ENCODE results near the gene ASB16. TPM values are rescaled to one million over a fixed set of nuclear protein-coding genes. Genes with fewer than 3 reads are reported as not detected.

The ASB16 gene
- total RNA-seq, 1 donor from 2014 or later: not detected

DNA sequence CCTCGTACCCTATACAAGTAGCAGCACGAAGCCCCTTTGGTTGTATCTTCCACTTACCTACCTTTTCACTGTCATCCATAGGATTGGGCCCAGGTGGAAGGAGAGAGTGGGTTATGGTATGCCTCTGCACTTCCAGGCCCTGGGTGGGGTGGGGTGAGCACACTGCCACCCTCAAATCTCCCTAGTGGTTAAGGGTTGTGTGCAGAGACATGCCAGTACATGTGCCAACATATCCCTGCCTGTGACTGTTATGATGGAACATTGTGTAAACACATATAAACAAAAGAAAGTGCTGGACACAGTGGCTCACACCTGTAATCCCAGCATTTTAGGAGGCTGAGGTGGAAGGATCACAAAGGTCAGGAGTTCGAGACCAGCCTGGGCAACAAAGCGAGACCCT lies 17.6 kb upstream of the ASB16 start:
- H3K36me3 Mint-ChIP-seq (ENCODE audit: low read depth, unreplicated experiment): peaks cover 8% of the 10 kb centered on the region
- TF ChIP-seq, protein P1, sequence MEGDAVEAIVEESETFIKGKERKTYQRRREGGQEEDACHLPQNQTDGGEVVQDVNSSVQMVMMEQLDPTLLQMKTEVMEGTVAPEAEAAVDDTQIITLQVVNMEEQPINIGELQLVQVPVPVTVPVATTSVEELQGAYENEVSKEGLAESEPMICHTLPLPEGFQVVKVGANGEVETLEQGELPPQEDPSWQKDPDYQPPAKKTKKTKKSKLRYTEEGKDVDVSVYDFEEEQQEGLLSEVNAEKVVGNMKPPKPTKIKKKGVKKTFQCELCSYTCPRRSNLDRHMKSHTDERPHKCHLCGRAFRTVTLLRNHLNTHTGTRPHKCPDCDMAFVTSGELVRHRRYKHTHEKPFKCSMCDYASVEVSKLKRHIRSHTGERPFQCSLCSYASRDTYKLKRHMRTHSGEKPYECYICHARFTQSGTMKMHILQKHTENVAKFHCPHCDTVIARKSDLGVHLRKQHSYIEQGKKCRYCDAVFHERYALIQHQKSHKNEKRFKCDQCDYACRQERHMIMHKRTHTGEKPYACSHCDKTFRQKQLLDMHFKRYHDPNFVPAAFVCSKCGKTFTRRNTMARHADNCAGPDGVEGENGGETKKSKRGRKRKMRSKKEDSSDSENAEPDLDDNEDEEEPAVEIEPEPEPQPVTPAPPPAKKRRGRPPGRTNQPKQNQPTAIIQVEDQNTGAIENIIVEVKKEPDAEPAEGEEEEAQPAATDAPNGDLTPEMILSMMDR (IDR thresholded peaks at IDR 0.05; ENCODE audit: unreplicated experiment): no peak
- no peaks in the 10 kb centered on the region for H3K27me3 Mint-ChIP-seq (ENCODE audit: unreplicated experiment)
- no peak overlapping the region for H3K4me3 Mint-ChIP-seq (ENCODE audit: unreplicated experiment)
- H3K9me3 Mint-ChIP-seq (ENCODE audit: unreplicated experiment): no peaks in the 10 kb centered on the region
- peaks cover 3% of the 10 kb centered on the region for H3K4me1 Mint-ChIP-seq (ENCODE audit: unreplicated experiment)
- no peak overlapping the region for H3K27ac Mint-ChIP-seq (ENCODE audit: unreplicated experiment)
- no peak for DNase-seq (ENCODE audit: low spot score)

DNA sequence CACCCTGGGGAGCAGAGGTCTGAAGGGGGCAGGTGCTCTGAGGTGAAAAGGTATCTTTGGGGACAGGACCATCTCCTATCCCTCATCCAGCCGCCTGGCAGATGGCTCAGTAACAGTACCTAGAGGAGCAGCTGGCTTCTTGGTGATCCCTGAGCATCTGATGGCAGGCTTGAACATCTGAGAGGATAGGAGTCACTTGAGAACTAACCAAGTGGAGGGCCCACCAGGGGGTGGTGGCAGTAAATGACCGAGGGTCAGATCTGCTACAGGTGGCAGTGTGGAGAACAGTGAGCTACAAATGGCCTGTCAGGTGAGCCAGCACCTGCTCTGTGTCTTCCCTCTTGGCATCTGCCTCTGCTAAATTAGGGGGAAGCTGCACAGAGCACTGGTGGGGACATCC lies 15.0 kb upstream of the ASB16 start:
- H3K27me3 Mint-ChIP-seq (ENCODE audit: unreplicated experiment): peaks cover 2% of the 10 kb centered on the region
- H3K4me3 Mint-ChIP-seq (ENCODE audit: unreplicated experiment): no peak overlapping the region
- no peak overlapping the region for H3K27ac Mint-ChIP-seq (ENCODE audit: unreplicated experiment)
- H3K4me1 Mint-ChIP-seq (ENCODE audit: unreplicated experiment): no peaks in the 10 kb centered on the region
- no peak for DNase-seq (ENCODE audit: low spot score)
- H3K9me3 Mint-ChIP-seq (ENCODE audit: unreplicated experiment): no peaks in the 10 kb centered on the region
- TF ChIP-seq, protein P1 (IDR thresholded peaks at IDR 0.05; ENCODE audit: unreplicated experiment): no peak
- peaks cover 10% of the 10 kb centered on the region for H3K36me3 Mint-ChIP-seq (ENCODE audit: low read depth, unreplicated experiment)

DNA sequence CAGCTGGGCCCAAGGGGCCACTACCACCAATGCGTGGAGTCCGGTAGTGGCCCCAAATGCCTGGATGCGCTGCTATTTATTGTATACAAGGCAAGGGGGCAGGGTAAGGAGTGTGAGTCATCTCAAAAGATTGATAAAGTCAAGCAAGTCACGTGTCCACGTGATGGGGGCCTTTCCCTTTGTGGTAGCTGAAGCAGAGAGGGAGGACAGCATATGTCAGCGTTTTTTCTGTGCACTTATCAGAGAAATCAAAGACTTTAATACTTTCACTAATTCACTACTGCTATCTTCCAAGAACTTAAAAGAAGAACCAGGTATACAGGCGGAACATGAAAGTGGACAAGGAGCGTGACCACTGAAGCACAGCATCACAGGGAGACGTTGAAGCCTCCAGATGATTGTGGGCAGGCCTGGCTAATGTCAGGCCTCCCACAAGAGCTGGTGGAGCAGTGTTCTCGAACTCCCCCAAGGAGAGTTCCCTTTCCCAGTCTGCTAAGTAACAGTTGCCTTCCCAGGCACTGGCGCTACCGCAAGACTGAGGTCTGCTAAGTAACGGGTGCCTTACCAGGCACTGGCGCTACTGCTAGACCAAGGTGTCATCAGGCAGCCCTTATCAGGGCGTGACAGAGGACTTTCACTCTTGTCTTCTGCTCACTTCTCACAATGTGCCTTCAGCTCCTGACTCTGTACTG lies 10.8 kb upstream of the ASB16 start:
- peaks cover 13% of the 10 kb centered on the region for H3K36me3 Mint-ChIP-seq (ENCODE audit: low read depth, unreplicated experiment)
- DNase-seq (ENCODE audit: low spot score): no peak
- no peaks in the 10 kb centered on the region for H3K9me3 Mint-ChIP-seq (ENCODE audit: unreplicated experiment)
- no peak overlapping the region for H3K27ac Mint-ChIP-seq (ENCODE audit: unreplicated experiment)
- H3K4me3 Mint-ChIP-seq (ENCODE audit: unreplicated experiment): no peak overlapping the region
- peaks cover 2% of the 10 kb centered on the region for H3K27me3 Mint-ChIP-seq (ENCODE audit: unreplicated experiment)
- TF ChIP-seq, protein P1 (IDR thresholded peaks at IDR 0.05; ENCODE audit: unreplicated experiment): no peak
- no peaks in the 10 kb centered on the region for H3K4me1 Mint-ChIP-seq (ENCODE audit: unreplicated experiment)

DNA sequence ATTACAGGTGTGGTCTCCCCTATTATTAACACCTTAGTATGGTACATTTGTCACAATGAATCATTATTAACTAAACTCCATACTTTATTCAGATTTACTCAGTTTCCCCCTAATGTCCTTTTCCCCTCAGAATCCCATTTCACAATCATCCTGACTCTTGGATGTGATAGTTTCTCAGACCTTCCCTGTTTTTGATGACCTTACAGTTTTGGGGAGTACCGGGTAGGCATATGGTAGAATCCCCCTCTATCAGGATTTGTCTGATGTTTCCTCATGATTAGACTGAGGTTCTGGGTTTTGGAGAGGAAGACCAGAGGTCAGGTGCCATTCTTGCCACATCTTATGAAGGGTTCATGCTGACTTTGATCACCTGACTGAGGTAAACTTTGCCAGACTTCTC lies 6.0 kb upstream of the ASB16 start:
- Mint-ChIP-seq H3K4me3 (ENCODE audit: unreplicated experiment) (no peak overlapping the region), H3K36me3 (ENCODE audit: low read depth, unreplicated experiment) (peaks cover 7% of the 10 kb centered on the region), H3K27me3 (ENCODE audit: unreplicated experiment) (peaks cover 2% of the 10 kb centered on the region), H3K27ac (ENCODE audit: unreplicated experiment) (no peak overlapping the region), H3K4me1 (ENCODE audit: unreplicated experiment) (peaks cover 2% of the 10 kb centered on the region), H3K9me3 (ENCODE audit: unreplicated experiment) (no peaks in the 10 kb centered on the region)
- DNase-seq (ENCODE audit: low spot score): no peak
- TF ChIP-seq, protein P1 (IDR thresholded peaks at IDR 0.05; ENCODE audit: unreplicated experiment): no peak

DNA sequence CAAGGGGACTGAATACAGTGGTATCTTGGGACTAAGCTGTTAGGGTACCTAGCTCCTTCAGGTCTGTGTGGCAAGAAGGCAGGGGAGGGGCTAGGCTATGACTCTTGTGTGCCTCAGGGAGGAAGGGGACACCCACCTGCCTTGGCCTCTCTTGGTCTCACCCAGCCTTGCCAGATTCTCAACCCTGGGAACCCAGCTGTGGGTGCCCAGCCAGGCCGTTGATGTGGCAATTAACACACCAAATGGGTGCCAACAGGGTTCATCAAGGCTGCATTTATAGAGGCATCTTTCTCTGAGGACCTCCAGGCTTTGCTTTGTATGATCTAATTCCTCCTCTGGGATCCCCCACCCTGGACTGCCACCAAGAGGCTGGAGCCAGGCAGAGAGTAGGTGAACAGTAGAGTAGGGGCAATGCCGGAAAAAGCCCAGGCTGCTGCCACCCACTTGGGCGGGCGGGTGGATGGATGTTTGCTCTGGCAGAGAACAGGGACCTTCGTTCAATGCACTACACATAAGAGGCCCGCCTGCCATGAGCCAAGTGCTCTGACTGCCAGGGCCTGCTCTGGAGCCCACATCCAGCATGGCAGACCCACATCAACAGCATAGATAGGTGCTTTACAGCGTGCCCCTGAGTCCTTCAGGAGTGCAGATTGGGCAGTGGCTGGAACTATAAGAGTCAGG lies 3.2 kb upstream of the ASB16 start:
- Mint-ChIP-seq H3K4me1 (ENCODE audit: unreplicated experiment) (peaks cover 2% of the 10 kb centered on the region), H3K27me3 (ENCODE audit: unreplicated experiment) (no peaks in the 10 kb centered on the region), H3K4me3 (ENCODE audit: unreplicated experiment) (no peak overlapping the region), H3K9me3 (ENCODE audit: unreplicated experiment) (no peaks in the 10 kb centered on the region), H3K27ac (ENCODE audit: unreplicated experiment) (peak overlapping the region; percentile 42), H3K36me3 (ENCODE audit: low read depth, unreplicated experiment) (peaks cover 4% of the 10 kb centered on the region)
- DNase-seq (ENCODE audit: low spot score): no peak
- TF ChIP-seq, protein P1 (IDR thresholded peaks at IDR 0.05; ENCODE audit: unreplicated experiment): no peak
